ENCODE results near the gene HNRNPUL1. TPM values are rescaled to one million over a fixed set of nuclear protein-coding genes. Genes with fewer than 3 reads are reported as not detected.

Gene HNRNPUL1
- total RNA-seq, 2 experiments from 2014 or later = 367 to 388 TPM

- Histone ChIP-seq H3K36me3 (ENCODE audit: insufficient read depth, low read length) (peaks cover 46% of the 10 kb centered on the region), H3K4me1 (ENCODE audit: insufficient read depth, low read length) (peaks cover 95% of the 10 kb centered on the region), H3K4me3 (ENCODE audit: low read length) (peak overlapping the region; percentile 46), H3K27ac (ENCODE audit: low read depth in 1 of 2, low read length in 2 of 2) (peak overlapping the region; percentile 95 to 97), H3K9me3 (ENCODE audit: control insufficient read depth in 1 of 2, insufficient read depth in 1 of 2, low read length in 2 of 2) (no peaks in the 10 kb centered on the region), H3K27me3 (ENCODE audit: control insufficient read depth in 1 of 2, insufficient read depth in 2 of 2, low read length in 2 of 2) (no peaks in the 10 kb centered on the region)
- DNase-seq (peak in 1 of 14 experiments; percentile 50), ATAC-seq (ENCODE audit: poor library complexity) (peak; percentile 6)
- H3K4me1 Mint-ChIP-seq (ENCODE audit: low read depth) = peaks cover 94% of the 10 kb centered on the region
- ChIA-PET POLR2A (interaction anchor here (0.7 to 12.9 kb wide), 13 partner anchors 10 to 132 kb away, joined by 3 to 314 read pairs (median 6); partner anchors contain the start of genes B9D2, HNRNPUL1 and TGFB1), CTCF (interaction anchor here (1.2 to 5.0 kb wide), 7 partner anchors 10 to 119 kb away, joined by 3 to 43 read pairs (median 20); partner anchors contain the start of genes B3GNT8, HNRNPUL1 and TGFB1)
- H3K27ac Mint-ChIP-seq = peak overlapping the region; percentile 97
- H3K36me3 Mint-ChIP-seq (ENCODE audit: low read depth) = peaks cover 85% of the 10 kb centered on the region
- TF ChIP-seq, protein P1, sequence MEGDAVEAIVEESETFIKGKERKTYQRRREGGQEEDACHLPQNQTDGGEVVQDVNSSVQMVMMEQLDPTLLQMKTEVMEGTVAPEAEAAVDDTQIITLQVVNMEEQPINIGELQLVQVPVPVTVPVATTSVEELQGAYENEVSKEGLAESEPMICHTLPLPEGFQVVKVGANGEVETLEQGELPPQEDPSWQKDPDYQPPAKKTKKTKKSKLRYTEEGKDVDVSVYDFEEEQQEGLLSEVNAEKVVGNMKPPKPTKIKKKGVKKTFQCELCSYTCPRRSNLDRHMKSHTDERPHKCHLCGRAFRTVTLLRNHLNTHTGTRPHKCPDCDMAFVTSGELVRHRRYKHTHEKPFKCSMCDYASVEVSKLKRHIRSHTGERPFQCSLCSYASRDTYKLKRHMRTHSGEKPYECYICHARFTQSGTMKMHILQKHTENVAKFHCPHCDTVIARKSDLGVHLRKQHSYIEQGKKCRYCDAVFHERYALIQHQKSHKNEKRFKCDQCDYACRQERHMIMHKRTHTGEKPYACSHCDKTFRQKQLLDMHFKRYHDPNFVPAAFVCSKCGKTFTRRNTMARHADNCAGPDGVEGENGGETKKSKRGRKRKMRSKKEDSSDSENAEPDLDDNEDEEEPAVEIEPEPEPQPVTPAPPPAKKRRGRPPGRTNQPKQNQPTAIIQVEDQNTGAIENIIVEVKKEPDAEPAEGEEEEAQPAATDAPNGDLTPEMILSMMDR (IDR thresholded peaks at IDR 0.05) = no peak
- intact Hi-C loops (cut with DNase I, micrococcal nuclease) = loop anchor here (1.0 to 10.0 kb wide), 15 partner anchors 8 to 646 kb away; partner anchors contain the start of gene TGFB1 (in 2 of the 2)
- H3K27me3 Mint-ChIP-seq = no peaks in the 10 kb centered on the region
- H3K4me3 Mint-ChIP-seq = peak overlapping the region; percentile 95
- no peaks in the 10 kb centered on the region for H3K9me3 Mint-ChIP-seq
Measured at GRCh38 chr19:41307954-41308449, 43.8 kb downstream of the HNRNPUL1 start.

DNA sequence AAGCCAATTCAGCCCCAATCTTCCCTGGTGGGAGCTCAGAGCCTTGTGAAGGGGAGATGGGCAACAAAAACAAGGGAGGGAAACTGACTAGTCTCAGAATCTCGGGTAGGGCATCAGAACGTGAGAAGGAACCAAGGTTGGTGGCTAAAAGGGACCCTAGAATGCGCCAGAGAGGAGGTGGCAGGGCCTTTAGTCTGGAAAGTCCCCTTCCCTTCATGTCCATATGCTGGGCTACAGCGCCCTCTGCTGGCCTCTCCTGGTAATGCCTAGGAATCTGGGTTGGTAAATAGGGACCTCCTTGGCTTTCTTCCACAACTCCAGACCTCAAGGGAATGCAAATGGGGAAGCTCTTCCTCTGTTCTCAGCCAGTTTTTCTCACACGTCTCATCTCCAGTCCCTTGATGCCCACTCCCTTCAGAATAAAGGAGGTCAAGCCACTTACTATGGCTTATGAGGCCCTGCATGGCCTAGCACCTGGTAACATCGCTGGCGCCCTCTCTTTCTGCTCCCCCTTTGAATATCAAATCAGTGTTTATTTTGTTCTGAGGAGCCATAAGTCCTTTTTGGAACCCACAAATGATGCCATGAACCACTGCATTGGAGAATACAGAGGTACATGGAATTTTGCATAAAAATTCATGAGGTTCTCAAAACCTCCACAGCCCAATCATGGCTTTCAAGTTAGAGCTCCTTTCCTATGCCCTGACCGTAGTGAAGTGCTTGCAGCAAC, 44.4 kb downstream of the HNRNPUL1 start:
- Histone ChIP-seq H3K27me3 (ENCODE audit: control insufficient read depth in 1 of 2, insufficient read depth in 2 of 2, low read length in 2 of 2) (no peaks in the 10 kb centered on the region), H3K27ac (ENCODE audit: low read depth in 1 of 2, low read length in 2 of 2) (peak overlapping the region; percentile 95 to 97), H3K9me3 (ENCODE audit: control insufficient read depth in 1 of 2, insufficient read depth in 1 of 2, low read length in 2 of 2) (no peaks in the 10 kb centered on the region), H3K4me1 (ENCODE audit: insufficient read depth, low read length) (peaks cover 92% of the 10 kb centered on the region), H3K4me3 (ENCODE audit: low read length) (peak overlapping the region; percentile 64), H3K36me3 (ENCODE audit: insufficient read depth, low read length) (peaks cover 46% of the 10 kb centered on the region)
- Mint-ChIP-seq H3K9me3 (no peaks in the 10 kb centered on the region), H3K36me3 (ENCODE audit: low read depth) (peaks cover 85% of the 10 kb centered on the region), H3K4me1 (ENCODE audit: low read depth) (peaks cover 94% of the 10 kb centered on the region), H3K4me3 (peak overlapping the region; percentile 95), H3K27me3 (no peaks in the 10 kb centered on the region), H3K27ac (peak overlapping the region; percentile 97)
- ATAC-seq (ENCODE audit: poor library complexity) = peak; percentile 57
- DNase-seq = peak; percentile 85 to 99 (median 94)
- TF ChIP-seq, protein P1 (IDR thresholded peaks at IDR 0.05) = peak; percentile 94
- intact Hi-C loops (cut with DNase I, micrococcal nuclease) = loop anchor here (1.0 to 10.0 kb wide), 13 partner anchors 8 to 646 kb away; partner anchors contain the start of gene TGFB1 (in 2 of the 2)
- ChIA-PET POLR2A (interaction anchor here (0.6 to 12.9 kb wide), 14 partner anchors 8 to 133 kb away, joined by 3 to 314 read pairs (median 5); partner anchors contain the start of genes B9D2, HNRNPUL1 and TGFB1), CTCF (interaction anchor here (0.8 to 5.0 kb wide), 9 partner anchors 10 to 118 kb away, joined by 3 to 43 read pairs (median 9); partner anchors contain the start of genes B3GNT8, HNRNPUL1 and TGFB1)

All from CD4-positive, alpha-beta T cell (primary cell).